ENCODE results near the gene KLHL35.

The KLHL35 gene

DNA sequence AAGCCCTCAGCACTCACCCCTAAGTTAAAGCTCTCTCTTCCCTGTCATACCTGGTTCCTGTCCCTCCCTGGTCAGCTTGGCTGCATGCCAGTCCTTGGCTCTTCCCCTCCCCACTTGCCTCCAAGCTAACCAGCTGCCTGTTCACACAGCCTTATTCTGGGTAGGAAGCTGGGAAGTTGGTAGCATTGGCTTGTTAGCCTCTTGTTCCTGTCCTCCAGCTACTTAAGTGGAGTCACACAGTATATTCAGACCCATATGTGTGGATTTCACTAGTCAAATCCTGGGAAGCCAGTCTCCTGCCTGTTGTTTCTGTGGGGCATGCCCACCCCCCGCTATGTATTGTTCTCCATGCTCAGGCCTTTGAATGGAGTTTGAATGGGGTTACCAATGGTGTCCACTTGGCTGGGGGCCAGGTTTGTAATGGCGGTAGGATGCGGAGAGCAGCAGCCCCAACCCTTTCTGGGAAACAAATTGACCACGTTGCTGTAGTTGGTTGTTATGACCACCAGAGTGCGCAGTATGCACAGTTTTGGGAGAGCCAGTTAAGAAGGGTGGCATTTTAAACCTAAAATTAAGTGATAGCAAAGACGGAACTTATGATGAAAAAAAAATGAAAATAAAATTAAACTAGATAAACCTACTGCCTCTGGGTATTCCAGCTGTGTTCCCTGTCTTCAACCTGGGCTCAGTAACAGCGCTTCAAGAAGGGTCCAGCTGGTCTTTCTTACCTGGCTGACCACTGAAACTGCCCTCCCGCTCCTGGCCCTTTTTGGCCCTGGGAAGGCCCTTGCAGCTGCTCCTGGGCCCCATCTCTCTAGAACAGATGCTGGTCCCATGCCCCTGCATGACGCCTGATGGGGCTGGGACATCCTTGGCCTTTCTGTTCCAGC is 44.4 kb downstream of the KLHL35 start:
- ChIA-PET POLR2A (no interaction called here), CTCF (interaction anchor here (0.8 to 13.5 kb wide), 28 partner anchors 9 to 824 kb away, joined by 3 to 224 read pairs (median 5); partner anchors contain the start of gene GDPD5)
- peak; percentile 75 for DNase-seq (ENCODE audit: extremely low spot score)
- TF ChIP-seq, protein P1, sequence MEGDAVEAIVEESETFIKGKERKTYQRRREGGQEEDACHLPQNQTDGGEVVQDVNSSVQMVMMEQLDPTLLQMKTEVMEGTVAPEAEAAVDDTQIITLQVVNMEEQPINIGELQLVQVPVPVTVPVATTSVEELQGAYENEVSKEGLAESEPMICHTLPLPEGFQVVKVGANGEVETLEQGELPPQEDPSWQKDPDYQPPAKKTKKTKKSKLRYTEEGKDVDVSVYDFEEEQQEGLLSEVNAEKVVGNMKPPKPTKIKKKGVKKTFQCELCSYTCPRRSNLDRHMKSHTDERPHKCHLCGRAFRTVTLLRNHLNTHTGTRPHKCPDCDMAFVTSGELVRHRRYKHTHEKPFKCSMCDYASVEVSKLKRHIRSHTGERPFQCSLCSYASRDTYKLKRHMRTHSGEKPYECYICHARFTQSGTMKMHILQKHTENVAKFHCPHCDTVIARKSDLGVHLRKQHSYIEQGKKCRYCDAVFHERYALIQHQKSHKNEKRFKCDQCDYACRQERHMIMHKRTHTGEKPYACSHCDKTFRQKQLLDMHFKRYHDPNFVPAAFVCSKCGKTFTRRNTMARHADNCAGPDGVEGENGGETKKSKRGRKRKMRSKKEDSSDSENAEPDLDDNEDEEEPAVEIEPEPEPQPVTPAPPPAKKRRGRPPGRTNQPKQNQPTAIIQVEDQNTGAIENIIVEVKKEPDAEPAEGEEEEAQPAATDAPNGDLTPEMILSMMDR (IDR thresholded peaks at IDR 0.05; ENCODE audit: control extremely low read depth, extremely low read depth, low read depth, missing control alignments) = peak; percentile 80

DNA sequence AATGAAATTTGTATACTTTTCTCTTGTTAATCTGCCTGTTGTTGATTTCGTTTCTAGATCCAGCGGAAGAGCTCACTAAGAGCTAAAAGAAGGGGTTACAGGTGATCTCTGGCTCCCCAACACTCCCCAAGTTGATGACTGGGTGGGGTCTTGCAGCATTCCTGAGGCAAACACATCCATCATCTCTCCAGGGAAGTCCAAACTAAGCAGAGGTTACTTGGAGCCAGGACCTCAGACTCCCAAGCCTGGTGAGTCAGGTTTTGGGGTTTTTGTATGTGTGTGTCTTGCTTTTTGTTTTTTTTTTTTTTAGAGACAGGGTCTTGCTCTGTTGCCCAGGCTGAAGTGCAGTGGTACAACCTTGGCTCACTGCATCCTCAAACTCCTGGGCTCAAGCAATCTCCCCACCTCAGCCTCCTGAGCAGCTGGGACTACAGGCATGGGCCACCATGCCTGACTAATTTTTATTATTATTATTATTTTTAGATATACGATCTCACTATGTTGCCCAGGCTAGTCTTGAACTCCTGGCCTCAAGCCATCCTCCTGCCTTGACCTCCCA is 45.2 kb downstream of the KLHL35 start:
- CTCF ChIA-PET = interaction anchor here (0.8 to 13.5 kb wide), 25 partner anchors 10 to 825 kb away, joined by 3 to 224 read pairs (median 5); partner anchors contain the start of gene GDPD5
- POLR2A ChIA-PET = no interaction called here
- TF ChIP-seq, protein P1 (IDR thresholded peaks at IDR 0.05; ENCODE audit: control extremely low read depth, extremely low read depth, low read depth, missing control alignments) = no peak
- DNase-seq (ENCODE audit: extremely low spot score) = no peak

DNA sequence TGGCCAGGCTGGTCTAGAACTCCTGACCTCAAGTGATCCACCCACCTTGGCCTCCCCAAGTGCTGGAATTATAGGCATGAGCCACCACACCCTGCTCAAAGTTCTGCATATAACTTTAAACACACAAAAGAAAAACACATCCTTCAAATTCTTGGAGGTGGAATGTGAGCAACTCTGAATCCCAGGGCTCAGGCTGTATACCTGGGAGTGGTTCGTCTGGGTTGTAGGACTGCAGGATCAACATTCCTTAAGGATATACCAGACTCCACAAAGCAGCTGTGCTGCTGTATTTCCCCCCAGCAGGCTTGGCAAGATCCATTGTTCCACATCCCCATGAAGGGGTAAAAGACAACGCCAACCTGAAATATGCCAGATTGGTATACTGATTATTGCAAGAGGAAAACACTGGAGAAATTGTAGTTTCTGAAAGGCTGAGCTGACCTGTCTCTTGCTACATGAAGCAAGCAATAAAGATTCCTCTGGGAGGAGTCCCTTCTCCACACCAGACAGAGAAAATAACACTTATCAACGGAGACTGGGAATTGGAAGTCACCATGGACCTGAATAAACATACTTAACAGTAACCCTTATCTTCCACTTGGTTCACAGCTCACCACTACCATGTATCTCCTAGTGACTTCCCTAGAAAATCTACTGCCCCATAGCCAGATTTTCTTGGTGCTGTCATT is 45.9 kb downstream of the KLHL35 start:
- ChIA-PET CTCF (interaction anchor here (1.0 to 13.5 kb wide), 11 partner anchors 10 to 156 kb away, joined by 3 to 224 read pairs (median 10); partner anchors contain the start of gene GDPD5), POLR2A (no interaction called here)
- TF ChIP-seq, protein P1 (IDR thresholded peaks at IDR 0.05; ENCODE audit: control extremely low read depth, extremely low read depth, low read depth, missing control alignments) = no peak
- no peak for DNase-seq (ENCODE audit: extremely low spot score)

DNA sequence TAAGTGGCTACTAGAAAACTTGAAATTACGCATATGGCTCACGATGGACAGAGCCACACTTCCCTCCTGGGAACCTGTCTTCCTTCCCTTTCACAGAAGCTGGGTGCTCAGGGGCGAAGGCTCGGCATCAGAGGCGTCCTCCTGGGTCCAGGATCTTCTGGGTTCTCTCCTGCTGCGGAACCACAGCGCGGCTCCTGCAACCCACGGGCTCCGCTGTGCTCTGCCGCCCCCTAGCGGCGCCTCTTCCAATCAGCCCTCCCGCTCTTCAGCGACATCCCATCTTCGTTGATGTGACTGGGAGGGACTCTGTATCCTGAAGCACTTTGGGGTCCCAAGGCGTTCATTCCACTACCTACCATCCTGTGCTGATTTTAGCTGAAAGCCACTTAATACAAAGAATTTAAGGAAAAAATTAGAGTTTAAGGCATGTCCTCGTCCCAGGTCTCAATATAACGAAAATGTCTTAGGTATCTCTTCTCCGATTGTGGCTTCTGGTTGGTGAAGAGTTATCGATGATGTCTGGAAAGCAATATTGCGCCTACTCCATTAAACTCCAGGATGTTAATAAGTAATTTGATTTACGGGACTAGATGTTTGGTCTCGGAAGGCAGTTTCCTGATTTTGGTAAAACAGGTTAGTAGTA is 48.4 kb downstream of the KLHL35 start:
- ChIA-PET CTCF (interaction anchor here (0.9 to 13.5 kb wide), 20 partner anchors 8 to 357 kb away, joined by 3 to 224 read pairs (median 4); partner anchors contain the start of gene GDPD5), POLR2A (no interaction called here)
- peak; percentile 85 for DNase-seq (ENCODE audit: extremely low spot score)
- TF ChIP-seq, protein P1 (IDR thresholded peaks at IDR 0.05; ENCODE audit: control extremely low read depth, extremely low read depth, low read depth, missing control alignments) = peak; percentile 90

DNA sequence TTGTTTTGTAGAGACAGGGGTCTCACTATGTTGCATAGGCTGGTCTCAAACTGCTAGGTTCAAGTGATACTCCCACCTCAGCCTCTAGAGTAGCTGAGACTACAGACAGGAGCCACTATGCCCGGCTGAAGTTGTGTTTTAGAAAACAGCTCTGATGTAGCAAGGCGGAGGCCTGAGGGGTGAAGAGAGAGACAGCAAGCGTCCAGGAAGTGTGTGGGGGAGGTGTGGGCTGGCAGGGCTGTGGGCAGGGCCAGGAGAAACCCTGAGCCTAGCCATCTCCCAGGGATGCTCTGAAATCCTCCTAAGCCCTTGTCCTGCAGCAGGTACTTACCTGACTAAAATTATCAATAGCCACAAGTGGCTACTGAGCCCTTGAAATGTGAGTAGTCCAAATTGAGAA is 49.8 kb downstream of the KLHL35 start:
- DNase-seq (ENCODE audit: extremely low spot score) = no peak

More for the DNA sequence above, 49.8 kb downstream of the KLHL35 start:
- CTCF ChIA-PET = interaction anchor here (1.0 to 13.5 kb wide), 10 partner anchors 10 to 356 kb away, joined by 3 to 224 read pairs (median 4); no protein-coding TSS in a partner anchor
- TF ChIP-seq, protein P1 (IDR thresholded peaks at IDR 0.05; ENCODE audit: control extremely low read depth, extremely low read depth, low read depth, missing control alignments) = no peak
- POLR2A ChIA-PET = no interaction called here
